Measurements from ENCODE around the gene CDH13.
A peak's percentile ranks its signal among the peaks of the same experiment; 100 is the strongest.

Gene CDH13

GRCh38 chr16:82888591-82889001 is 261.8 kb downstream of the CDH13 start:
- H3K9me3 Mint-ChIP-seq: no peaks in the 10 kb centered on the region
- peaks cover 45% of the 10 kb centered on the region for H3K27me3 Mint-ChIP-seq
- DNase-seq (ENCODE audit: low spot score in 2 of 2) (no peak), ATAC-seq (replicated peaks; ENCODE audit: extremely low read depth, poor library complexity, severe bottlenecking) (no peak)
- H3K4me1 Mint-ChIP-seq: no peaks in the 10 kb centered on the region
- H3K36me3 Mint-ChIP-seq (ENCODE audit: insufficient read depth): no peaks in the 10 kb centered on the region
- H3K27ac Mint-ChIP-seq (ENCODE audit: low read depth): no peak overlapping the region
- H3K4me3 Mint-ChIP-seq: no peak overlapping the region

- peaks cover 36% of the 10 kb centered on the region for H3K27me3 Mint-ChIP-seq
- no peaks in the 10 kb centered on the region for H3K4me1 Mint-ChIP-seq
- H3K27ac Mint-ChIP-seq (ENCODE audit: low read depth): no peak overlapping the region
- peaks cover 5% of the 10 kb centered on the region for H3K9me3 Mint-ChIP-seq
- H3K4me3 Mint-ChIP-seq: no peak overlapping the region
- no peak for DNase-seq (ENCODE audit: low spot score in 2 of 2)
- ATAC-seq (replicated peaks; ENCODE audit: extremely low read depth, poor library complexity, severe bottlenecking): no peak
- H3K36me3 Mint-ChIP-seq (ENCODE audit: insufficient read depth): no peaks in the 10 kb centered on the region
Observed at GRCh38 chr16:82891424-82891823, 264.7 kb downstream of the CDH13 start.

- Mint-ChIP-seq H3K4me1 (no peaks in the 10 kb centered on the region), H3K36me3 (ENCODE audit: insufficient read depth) (no peaks in the 10 kb centered on the region), H3K4me3 (no peak overlapping the region), H3K9me3 (peaks cover 5% of the 10 kb centered on the region), H3K27me3 (peaks cover 31% of the 10 kb centered on the region), H3K27ac (ENCODE audit: low read depth) (no peak overlapping the region)
- no peak for ATAC-seq (replicated peaks; ENCODE audit: extremely low read depth, poor library complexity, severe bottlenecking)
- DNase-seq (ENCODE audit: low spot score in 2 of 2): no peak
Observed at GRCh38 chr16:82891918-82892317, 265.1 kb downstream of the CDH13 start.

GRCh38 chr16:82892324-82892723 is 265.6 kb downstream of the CDH13 start:
- Mint-ChIP-seq H3K9me3 (peaks cover 5% of the 10 kb centered on the region), H3K27me3 (peaks cover 27% of the 10 kb centered on the region), H3K27ac (ENCODE audit: low read depth) (no peak overlapping the region), H3K36me3 (ENCODE audit: insufficient read depth) (no peaks in the 10 kb centered on the region), H3K4me3 (no peak overlapping the region), H3K4me1 (no peaks in the 10 kb centered on the region)
- no peak for DNase-seq (ENCODE audit: low spot score in 2 of 2)
- no peak for ATAC-seq (replicated peaks; ENCODE audit: extremely low read depth, poor library complexity, severe bottlenecking)

- Mint-ChIP-seq H3K27ac (ENCODE audit: low read depth) (no peak overlapping the region), H3K9me3 (peaks cover 5% of the 10 kb centered on the region), H3K4me3 (no peak overlapping the region), H3K4me1 (no peaks in the 10 kb centered on the region), H3K36me3 (ENCODE audit: insufficient read depth) (no peaks in the 10 kb centered on the region), H3K27me3 (peaks cover 13% of the 10 kb centered on the region)
- ATAC-seq (replicated peaks; ENCODE audit: extremely low read depth, poor library complexity, severe bottlenecking) (no peak), DNase-seq (ENCODE audit: low spot score in 2 of 2) (no peak)
Observed at GRCh38 chr16:82895843-82896242, 269.1 kb downstream of the CDH13 start.

- Mint-ChIP-seq H3K4me3 (no peak overlapping the region), H3K27me3 (no peaks in the 10 kb centered on the region), H3K9me3 (peaks cover 5% of the 10 kb centered on the region), H3K27ac (ENCODE audit: low read depth) (no peak overlapping the region), H3K4me1 (no peaks in the 10 kb centered on the region), H3K36me3 (ENCODE audit: insufficient read depth) (no peaks in the 10 kb centered on the region)
- no peak for ATAC-seq (replicated peaks; ENCODE audit: extremely low read depth, poor library complexity, severe bottlenecking)
- no peak for DNase-seq (ENCODE audit: low spot score in 2 of 2)
Observed at GRCh38 chr16:82899006-82899405, 272.2 kb downstream of the CDH13 start.

- Mint-ChIP-seq H3K27ac (ENCODE audit: low read depth) (no peak overlapping the region), H3K9me3 (peaks cover 5% of the 10 kb centered on the region), H3K36me3 (ENCODE audit: insufficient read depth) (no peaks in the 10 kb centered on the region), H3K4me3 (no peak overlapping the region), H3K27me3 (no peaks in the 10 kb centered on the region), H3K4me1 (no peaks in the 10 kb centered on the region)
- ATAC-seq (replicated peaks; ENCODE audit: extremely low read depth, poor library complexity, severe bottlenecking) (no peak), DNase-seq (ENCODE audit: low spot score in 2 of 2) (no peak)
Observed at GRCh38 chr16:82899731-82900450, 273.1 kb downstream of the CDH13 start.

- Mint-ChIP-seq H3K36me3 (ENCODE audit: insufficient read depth) (no peaks in the 10 kb centered on the region), H3K4me3 (no peak overlapping the region), H3K4me1 (no peaks in the 10 kb centered on the region), H3K27me3 (no peaks in the 10 kb centered on the region), H3K9me3 (peaks cover 5% of the 10 kb centered on the region), H3K27ac (ENCODE audit: low read depth) (no peak overlapping the region)
- DNase-seq (ENCODE audit: low spot score in 2 of 2): no peak
- ATAC-seq (replicated peaks; ENCODE audit: extremely low read depth, poor library complexity, severe bottlenecking): no peak
Observed at GRCh38 chr16:82900559-82900958, 273.8 kb downstream of the CDH13 start.

GRCh38 chr16:82911925-82912324 is 285.2 kb downstream of the CDH13 start:
- peaks cover 28% of the 10 kb centered on the region for H3K27me3 Mint-ChIP-seq
- no peak overlapping the region for H3K27ac Mint-ChIP-seq (ENCODE audit: low read depth)
- H3K36me3 Mint-ChIP-seq (ENCODE audit: insufficient read depth): no peaks in the 10 kb centered on the region
- DNase-seq (ENCODE audit: low spot score in 2 of 2) (no peak), ATAC-seq (replicated peaks; ENCODE audit: extremely low read depth, poor library complexity, severe bottlenecking) (no peak)
- H3K4me1 Mint-ChIP-seq: peaks cover 3% of the 10 kb centered on the region
- H3K9me3 Mint-ChIP-seq: no peaks in the 10 kb centered on the region
- no peak overlapping the region for H3K4me3 Mint-ChIP-seq

- Mint-ChIP-seq H3K27me3 (peaks cover 18% of the 10 kb centered on the region), H3K36me3 (ENCODE audit: insufficient read depth) (no peaks in the 10 kb centered on the region), H3K4me1 (peaks cover 9% of the 10 kb centered on the region), H3K4me3 (no peak overlapping the region), H3K27ac (ENCODE audit: low read depth) (no peak overlapping the region), H3K9me3 (no peaks in the 10 kb centered on the region)
- ATAC-seq (replicated peaks; ENCODE audit: extremely low read depth, poor library complexity, severe bottlenecking): no peak
- no peak for DNase-seq (ENCODE audit: low spot score in 2 of 2)
Observed at GRCh38 chr16:82915139-82915824, 288.5 kb downstream of the CDH13 start.

- Mint-ChIP-seq H3K36me3 (ENCODE audit: insufficient read depth) (no peaks in the 10 kb centered on the region), H3K27ac (ENCODE audit: low read depth) (no peak overlapping the region), H3K4me3 (no peak overlapping the region), H3K4me1 (peaks cover 9% of the 10 kb centered on the region), H3K27me3 (no peaks in the 10 kb centered on the region), H3K9me3 (no peaks in the 10 kb centered on the region)
- ATAC-seq (replicated peaks; ENCODE audit: extremely low read depth, poor library complexity, severe bottlenecking): no peak
- DNase-seq (ENCODE audit: low spot score in 2 of 2): no peak
Observed at GRCh38 chr16:82917886-82918595, 291.3 kb downstream of the CDH13 start.

- H3K9me3 Mint-ChIP-seq: no peaks in the 10 kb centered on the region
- peaks cover 6% of the 10 kb centered on the region for H3K27me3 Mint-ChIP-seq
- peak overlapping the region; percentile 13 for H3K27ac Mint-ChIP-seq (ENCODE audit: low read depth)
- peaks cover 5% of the 10 kb centered on the region for H3K36me3 Mint-ChIP-seq (ENCODE audit: insufficient read depth)
- DNase-seq (ENCODE audit: low spot score in 2 of 2) (peak in 1 of 2 donors; percentile 23), ATAC-seq (replicated peaks; ENCODE audit: extremely low read depth, poor library complexity, severe bottlenecking) (peak; percentile 73)
- peaks cover 19% of the 10 kb centered on the region for H3K4me1 Mint-ChIP-seq
- peak overlapping the region; percentile 17 for H3K4me3 Mint-ChIP-seq
Observed at GRCh38 chr16:82924075-82924854, 297.5 kb downstream of the CDH13 start.
